Measurements from ENCODE around the gene RNF17. TPM values are rescaled to one million over a fixed set of nuclear protein-coding genes. Genes with fewer than 3 reads are reported as not detected.

The RNF17 gene
- total RNA-seq, 1 donor from 2014 or later, result 0.52 TPM

DNA sequence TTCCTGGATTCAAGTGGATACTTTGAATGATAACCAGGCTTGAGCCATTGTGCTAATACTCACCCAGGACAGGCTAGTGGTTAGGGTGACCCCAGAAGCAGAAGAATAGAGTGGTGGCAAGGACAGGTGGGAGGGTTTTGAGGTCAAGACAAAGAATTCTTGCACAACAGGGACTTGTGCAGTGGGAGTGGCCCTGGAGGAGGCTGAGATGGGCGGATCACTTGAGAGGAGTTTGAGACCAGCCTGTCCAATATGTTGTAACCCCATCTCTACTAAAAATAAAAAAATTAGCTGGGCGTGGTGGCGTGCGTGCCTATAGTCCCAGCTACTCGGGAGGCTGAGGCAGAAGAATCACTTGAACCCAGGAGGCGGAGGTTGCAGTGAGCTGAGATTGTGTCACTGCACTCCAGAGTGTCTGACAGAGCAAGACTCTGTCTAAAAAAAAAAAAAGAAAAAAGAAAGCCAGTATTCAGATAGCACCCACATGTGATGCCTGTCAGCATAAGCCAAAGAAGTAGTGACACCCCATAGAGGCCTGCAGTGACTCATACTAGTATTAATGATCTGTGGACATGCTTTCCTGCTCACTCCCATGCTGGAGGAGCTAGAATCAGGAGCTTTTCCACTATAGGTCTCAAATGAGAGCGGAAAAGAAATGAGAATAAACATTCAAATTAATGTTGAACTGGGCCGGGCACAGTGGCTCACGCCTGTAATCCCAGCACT is 78.7 kb downstream of the RNF17 start:
- Histone ChIP-seq H3K9ac (ENCODE audit: low read depth in 1 of 3, low read length in 3 of 3) (no peak overlapping the region), H3K36me3 (ENCODE audit: control insufficient read depth in 3 of 3, insufficient read depth in 3 of 3, low read length in 3 of 3) (no peaks in the 10 kb centered on the region), H3K4me1 (ENCODE audit: control insufficient read depth in 3 of 3, insufficient read depth in 3 of 3, low read length in 3 of 3) (no peaks in the 10 kb centered on the region), H3K9me3 (ENCODE audit: control insufficient read depth in 3 of 3, low read length in 3 of 3) (no peaks in the 10 kb centered on the region), H3K4me3 (ENCODE audit: low read length in 3 of 3) (no peak overlapping the region), H3K27me3 (ENCODE audit: control insufficient read depth in 3 of 3, insufficient read depth in 3 of 3, low read length in 3 of 3) (no peaks in the 10 kb centered on the region), H3K27ac (ENCODE audit: low read depth, low read length) (no peak overlapping the region)

DNA sequence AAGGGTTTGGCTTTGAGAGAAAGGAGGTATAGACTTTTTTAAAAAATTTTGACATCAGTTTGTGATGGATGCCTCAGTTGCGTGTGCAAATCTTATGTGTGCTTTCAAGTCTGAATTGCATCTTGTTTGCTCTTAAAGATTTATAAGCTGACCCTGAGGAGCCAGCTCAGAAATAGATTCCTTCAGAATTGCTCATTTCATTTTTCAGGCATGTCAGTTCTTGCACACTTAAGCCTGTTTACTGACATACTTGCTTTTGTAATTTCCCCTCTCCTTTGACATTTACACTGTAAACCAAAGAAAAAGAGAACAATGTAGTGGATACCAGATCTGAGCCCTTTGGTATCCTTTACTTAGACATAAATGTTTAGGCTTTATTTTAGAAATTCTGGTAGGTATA is 87.6 kb downstream of the RNF17 start:
- Histone ChIP-seq H3K27me3 (ENCODE audit: control insufficient read depth in 3 of 3, insufficient read depth in 3 of 3, low read length in 3 of 3) (no peaks in the 10 kb centered on the region), H3K9ac (ENCODE audit: low read depth in 1 of 3, low read length in 3 of 3) (no peak overlapping the region), H3K4me3 (ENCODE audit: low read length in 3 of 3) (no peak overlapping the region), H3K27ac (ENCODE audit: low read depth, low read length) (no peak overlapping the region), H3K36me3 (ENCODE audit: control insufficient read depth in 3 of 3, insufficient read depth in 3 of 3, low read length in 3 of 3) (no peaks in the 10 kb centered on the region), H3K4me1 (ENCODE audit: control insufficient read depth in 3 of 3, insufficient read depth in 3 of 3, low read length in 3 of 3) (no peaks in the 10 kb centered on the region), H3K9me3 (ENCODE audit: control insufficient read depth in 3 of 3, low read length in 3 of 3) (no peaks in the 10 kb centered on the region)

DNA sequence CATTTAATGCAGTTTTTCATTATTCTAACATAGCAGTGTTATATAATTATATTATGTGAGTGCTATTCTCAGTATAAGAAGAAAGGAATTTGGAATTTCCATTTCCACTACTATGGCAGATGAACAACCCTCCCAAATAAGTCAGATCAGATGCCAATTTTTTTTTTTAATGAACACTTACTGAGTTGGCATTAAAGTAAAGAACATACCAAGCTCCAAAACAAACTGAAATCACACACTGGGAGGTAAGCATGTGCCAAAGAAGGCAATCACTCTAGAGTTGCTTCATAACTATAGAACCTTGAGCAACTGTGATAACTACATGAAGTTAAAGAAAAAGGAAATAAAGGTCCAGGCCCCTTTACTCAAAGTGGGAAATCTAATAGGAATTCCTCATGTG is 90.3 kb downstream of the RNF17 start:
- no peak overlapping the region for H3K9ac ChIP-seq (ENCODE audit: low read depth in 1 of 3, low read length in 3 of 3)
- no peaks in the 10 kb centered on the region for H3K27me3 ChIP-seq (ENCODE audit: control insufficient read depth in 3 of 3, insufficient read depth in 3 of 3, low read length in 3 of 3)
- H3K9me3 ChIP-seq (ENCODE audit: control insufficient read depth in 3 of 3, low read length in 3 of 3), result no peaks in the 10 kb centered on the region
- no peak overlapping the region for H3K4me3 ChIP-seq (ENCODE audit: low read length in 3 of 3)
- H3K36me3 ChIP-seq (ENCODE audit: control insufficient read depth in 3 of 3, insufficient read depth in 3 of 3, low read length in 3 of 3), result no peaks in the 10 kb centered on the region
- no peaks in the 10 kb centered on the region for H3K4me1 ChIP-seq (ENCODE audit: control insufficient read depth in 3 of 3, insufficient read depth in 3 of 3, low read length in 3 of 3)
- H3K27ac ChIP-seq (ENCODE audit: low read depth, low read length), result no peak overlapping the region

DNA sequence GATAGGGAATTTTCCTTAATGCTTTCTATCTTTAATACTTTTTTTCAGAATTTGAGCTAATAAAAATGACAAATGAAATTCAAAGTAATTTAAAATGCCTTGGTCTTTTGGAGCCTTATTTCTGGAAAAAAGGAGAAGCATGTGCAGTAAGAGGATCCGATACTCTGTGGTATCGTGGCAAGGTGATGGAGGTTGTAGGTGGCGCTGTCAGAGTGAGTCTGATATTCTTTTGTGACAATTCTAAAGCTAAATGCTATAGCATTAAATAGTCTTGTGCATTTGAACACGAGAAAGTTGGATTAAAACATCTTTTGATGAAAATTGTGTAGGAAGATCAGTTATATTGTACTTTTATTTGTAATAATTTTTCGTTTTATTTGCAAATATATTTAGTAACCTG is 95.0 kb downstream of the RNF17 start:
- Histone ChIP-seq H3K4me3 (ENCODE audit: low read length in 3 of 3) (no peak overlapping the region), H3K27ac (ENCODE audit: low read depth, low read length) (no peak overlapping the region), H3K9me3 (ENCODE audit: control insufficient read depth in 3 of 3, low read length in 3 of 3) (no peaks in the 10 kb centered on the region), H3K36me3 (ENCODE audit: control insufficient read depth in 3 of 3, insufficient read depth in 3 of 3, low read length in 3 of 3) (no peaks in the 10 kb centered on the region), H3K4me1 (ENCODE audit: control insufficient read depth in 3 of 3, insufficient read depth in 3 of 3, low read length in 3 of 3) (no peaks in the 10 kb centered on the region), H3K9ac (ENCODE audit: low read depth in 1 of 3, low read length in 3 of 3) (no peak overlapping the region), H3K27me3 (ENCODE audit: control insufficient read depth in 3 of 3, insufficient read depth in 3 of 3, low read length in 3 of 3) (peaks cover 0 to 3% (median 0%) of the 10 kb centered on the region in 3 donors)

DNA sequence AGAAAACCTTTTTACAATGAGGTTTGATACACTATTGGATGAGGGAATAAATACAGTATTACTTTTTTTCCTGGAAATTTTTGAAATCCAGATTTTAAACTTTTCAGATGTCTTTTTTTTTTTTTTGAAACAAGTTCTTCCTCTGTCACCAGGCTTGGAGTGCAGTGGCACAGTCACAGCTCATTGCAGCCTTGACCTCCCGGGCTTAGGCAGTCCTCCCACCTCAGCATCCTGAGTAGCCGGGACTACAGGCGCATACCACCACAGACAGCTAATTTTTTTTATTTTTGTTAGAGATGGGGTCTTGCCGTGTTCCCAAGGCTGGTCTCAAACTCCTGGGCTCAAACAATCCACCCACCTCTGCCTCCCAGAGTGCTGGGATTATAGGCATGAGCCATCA is 96.8 kb downstream of the RNF17 start:
- H3K27me3 ChIP-seq (ENCODE audit: control insufficient read depth in 3 of 3, insufficient read depth in 3 of 3, low read length in 3 of 3), result peaks cover 0 to 3% (median 0%) of the 10 kb centered on the region in 3 donors
- no peaks in the 10 kb centered on the region for H3K36me3 ChIP-seq (ENCODE audit: control insufficient read depth in 3 of 3, insufficient read depth in 3 of 3, low read length in 3 of 3)
- no peak overlapping the region for H3K27ac ChIP-seq (ENCODE audit: low read depth, low read length)
- no peak overlapping the region for H3K9ac ChIP-seq (ENCODE audit: low read depth in 1 of 3, low read length in 3 of 3)
- H3K4me1 ChIP-seq (ENCODE audit: control insufficient read depth in 3 of 3, insufficient read depth in 3 of 3, low read length in 3 of 3), result no peaks in the 10 kb centered on the region
- no peak overlapping the region for H3K4me3 ChIP-seq (ENCODE audit: low read length in 3 of 3)
- H3K9me3 ChIP-seq (ENCODE audit: control insufficient read depth in 3 of 3, low read length in 3 of 3), result no peaks in the 10 kb centered on the region

DNA sequence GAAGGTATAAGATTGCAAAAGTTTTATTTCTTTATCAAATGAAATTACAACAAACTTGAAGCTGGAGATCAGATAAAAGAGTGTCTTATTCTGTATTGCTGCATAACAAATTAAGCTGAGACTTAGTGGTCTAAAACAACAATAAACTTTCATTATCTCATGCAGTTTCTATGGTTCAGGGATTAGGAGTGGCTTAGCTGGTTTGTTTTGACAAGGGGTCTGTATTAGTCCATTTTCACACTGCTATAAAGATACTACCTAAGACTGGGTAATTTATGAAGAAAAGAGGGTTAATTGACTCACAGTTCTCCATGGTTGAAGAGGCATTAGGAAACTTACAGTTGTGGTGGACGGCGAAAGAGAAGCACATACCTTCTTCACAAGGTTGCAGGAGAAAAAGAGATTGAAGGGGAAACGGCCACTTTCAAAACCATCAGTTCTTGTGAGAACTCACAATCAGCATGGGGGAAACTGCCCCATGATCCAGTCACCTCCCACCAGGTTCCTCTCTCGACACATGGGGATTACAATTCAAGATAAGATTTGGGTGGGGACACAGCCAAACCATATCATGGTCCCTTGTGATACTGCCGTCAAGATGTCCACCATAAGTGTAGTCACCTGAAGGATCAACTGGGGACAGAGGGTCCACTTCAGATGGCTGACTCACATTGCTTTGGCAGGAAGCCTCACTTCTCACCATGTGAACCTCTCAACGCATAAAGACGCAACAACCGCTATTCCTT is 97.8 kb downstream of the RNF17 start:
- no peaks in the 10 kb centered on the region for H3K36me3 ChIP-seq (ENCODE audit: control insufficient read depth in 3 of 3, insufficient read depth in 3 of 3, low read length in 3 of 3)
- no peak overlapping the region for H3K27ac ChIP-seq (ENCODE audit: low read depth, low read length)
- H3K4me1 ChIP-seq (ENCODE audit: control insufficient read depth in 3 of 3, insufficient read depth in 3 of 3, low read length in 3 of 3), result no peaks in the 10 kb centered on the region
- H3K27me3 ChIP-seq (ENCODE audit: control insufficient read depth in 3 of 3, insufficient read depth in 3 of 3, low read length in 3 of 3), result peaks cover 0 to 3% (median 0%) of the 10 kb centered on the region in 3 donors
- no peaks in the 10 kb centered on the region for H3K9me3 ChIP-seq (ENCODE audit: control insufficient read depth in 3 of 3, low read length in 3 of 3)
- H3K9ac ChIP-seq (ENCODE audit: low read depth in 1 of 3, low read length in 3 of 3), result no peak overlapping the region
- no peak overlapping the region for H3K4me3 ChIP-seq (ENCODE audit: low read length in 3 of 3)

DNA sequence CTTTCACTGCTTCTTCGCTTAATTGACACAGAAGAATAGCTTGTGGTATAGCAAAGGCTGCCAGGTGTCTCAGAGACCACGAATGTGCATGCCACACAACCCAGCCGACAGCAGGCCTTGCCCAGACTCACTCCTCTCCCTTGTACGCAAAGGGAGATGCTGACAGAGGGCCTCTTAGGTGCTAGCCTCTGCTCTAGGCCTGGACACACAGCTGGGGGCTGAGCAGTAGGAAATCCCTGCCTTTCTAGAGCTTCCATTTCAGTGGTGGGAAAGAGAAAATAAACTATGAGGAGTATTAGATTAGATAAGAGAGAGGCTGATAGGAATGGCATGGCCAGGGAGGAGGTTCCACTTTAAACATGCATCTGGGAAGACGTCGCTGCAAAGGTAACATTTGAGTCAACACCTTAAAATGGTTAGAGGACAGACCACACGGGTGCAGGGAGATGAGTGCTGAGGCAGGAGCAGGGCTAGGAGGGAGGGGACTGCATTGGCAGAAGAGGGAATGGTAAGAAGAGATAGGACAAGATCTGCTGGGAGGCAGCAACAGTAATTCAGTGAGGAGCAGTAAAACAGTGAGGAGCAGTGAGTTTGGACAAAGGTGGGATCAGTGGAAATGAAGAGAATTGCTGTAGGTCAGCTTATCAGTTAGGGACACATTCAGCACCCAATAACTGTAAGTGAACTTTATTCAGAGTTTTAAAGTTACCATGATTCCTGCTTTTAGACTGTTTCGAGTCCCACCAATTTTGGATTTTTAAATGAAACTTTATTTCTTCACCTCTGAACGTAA is 100.0 kb downstream of the RNF17 start:
- Histone ChIP-seq H3K9ac (ENCODE audit: low read depth in 1 of 3, low read length in 3 of 3) (no peak overlapping the region), H3K27me3 (ENCODE audit: control insufficient read depth in 3 of 3, insufficient read depth in 3 of 3, low read length in 3 of 3) (peaks cover 0 to 3% (median 0%) of the 10 kb centered on the region in 3 donors), H3K9me3 (ENCODE audit: control insufficient read depth in 3 of 3, low read length in 3 of 3) (no peaks in the 10 kb centered on the region), H3K4me3 (ENCODE audit: low read length in 3 of 3) (no peak overlapping the region), H3K4me1 (ENCODE audit: control insufficient read depth in 3 of 3, insufficient read depth in 3 of 3, low read length in 3 of 3) (no peaks in the 10 kb centered on the region), H3K27ac (ENCODE audit: low read depth, low read length) (no peak overlapping the region), H3K36me3 (ENCODE audit: control insufficient read depth in 3 of 3, insufficient read depth in 3 of 3, low read length in 3 of 3) (no peaks in the 10 kb centered on the region)

DNA sequence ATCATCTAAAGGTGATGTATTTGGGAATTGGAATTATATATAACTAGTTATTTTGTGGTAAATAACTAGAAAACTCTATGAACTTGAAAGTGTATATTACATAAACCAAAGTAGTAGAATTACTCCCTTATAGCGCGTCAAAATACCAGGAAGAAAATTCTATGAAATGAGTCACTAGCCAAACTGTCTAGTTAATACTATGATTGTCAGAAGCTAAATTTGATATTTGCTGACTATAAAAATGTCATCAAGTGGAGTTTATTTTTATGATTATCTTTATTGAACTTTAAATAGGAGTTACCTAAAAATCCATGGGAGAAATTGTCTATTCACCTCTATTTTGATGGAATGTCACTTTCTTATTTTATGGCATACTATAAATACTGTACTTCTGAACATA is 100.6 kb downstream of the RNF17 start:
- Histone ChIP-seq H3K9ac (ENCODE audit: low read depth in 1 of 3, low read length in 3 of 3) (no peak overlapping the region), H3K9me3 (ENCODE audit: control insufficient read depth in 3 of 3, low read length in 3 of 3) (no peaks in the 10 kb centered on the region), H3K36me3 (ENCODE audit: control insufficient read depth in 3 of 3, insufficient read depth in 3 of 3, low read length in 3 of 3) (no peaks in the 10 kb centered on the region)

DNA sequence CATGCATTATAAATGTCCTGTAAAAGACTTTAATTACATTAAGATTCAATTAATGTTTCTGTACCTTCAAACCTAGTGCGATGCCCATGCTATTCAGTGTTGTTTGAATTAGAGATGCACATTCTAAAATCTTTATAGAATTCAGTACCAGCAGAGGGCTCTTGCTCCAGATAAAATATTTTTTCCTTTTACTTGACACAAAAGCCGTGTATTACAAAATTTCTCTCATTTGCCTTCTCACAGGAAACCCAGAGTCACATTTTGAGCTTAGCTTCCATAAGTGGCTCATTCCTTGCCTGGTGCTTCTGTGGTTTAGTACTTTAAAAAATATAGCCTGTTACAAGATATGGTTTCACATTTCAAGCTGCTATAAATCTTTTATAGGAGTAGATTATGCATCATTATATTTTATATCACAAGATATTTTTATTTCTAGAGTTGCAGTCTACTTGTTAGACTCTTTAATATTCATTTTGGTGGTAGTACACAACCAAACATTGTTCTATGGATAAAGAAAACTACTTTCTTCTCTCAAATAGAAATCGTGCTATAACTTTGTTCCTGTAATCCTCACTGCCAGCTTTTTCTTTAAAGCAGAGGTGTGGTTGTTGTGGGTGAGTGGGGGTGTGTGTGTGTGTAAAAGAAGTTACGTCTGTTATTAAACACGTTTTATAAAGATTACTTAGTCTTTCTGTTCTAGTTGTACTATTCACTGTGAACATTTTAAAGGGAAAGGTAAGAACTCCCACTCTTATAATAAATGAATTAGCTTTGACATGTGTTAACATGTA is 101.4 kb downstream of the RNF17 start:
- peaks cover 0 to 3% (median 0%) of the 10 kb centered on the region in 3 donors for H3K27me3 ChIP-seq (ENCODE audit: control insufficient read depth in 3 of 3, insufficient read depth in 3 of 3, low read length in 3 of 3)
- no peak overlapping the region for H3K4me3 ChIP-seq (ENCODE audit: low read length in 3 of 3)
- H3K4me1 ChIP-seq (ENCODE audit: control insufficient read depth in 3 of 3, insufficient read depth in 3 of 3, low read length in 3 of 3), result no peaks in the 10 kb centered on the region
- H3K9me3 ChIP-seq (ENCODE audit: control insufficient read depth in 3 of 3, low read length in 3 of 3), result no peaks in the 10 kb centered on the region
- H3K9ac ChIP-seq (ENCODE audit: low read depth in 1 of 3, low read length in 3 of 3), result no peak overlapping the region
- no peaks in the 10 kb centered on the region for H3K36me3 ChIP-seq (ENCODE audit: control insufficient read depth in 3 of 3, insufficient read depth in 3 of 3, low read length in 3 of 3)
- H3K27ac ChIP-seq (ENCODE audit: low read depth, low read length), result no peak overlapping the region

More for the DNA sequence above, 100.6 kb downstream of the RNF17 start:
- no peaks in the 10 kb centered on the region for H3K4me1 ChIP-seq (ENCODE audit: control insufficient read depth in 3 of 3, insufficient read depth in 3 of 3, low read length in 3 of 3)
- H3K27me3 ChIP-seq (ENCODE audit: control insufficient read depth in 3 of 3, insufficient read depth in 3 of 3, low read length in 3 of 3), result peaks cover 0 to 3% (median 0%) of the 10 kb centered on the region in 3 donors
- H3K4me3 ChIP-seq (ENCODE audit: low read length in 3 of 3), result no peak overlapping the region
- no peak overlapping the region for H3K27ac ChIP-seq (ENCODE audit: low read depth, low read length)

All from skeletal muscle tissue (tissue), 4 donors.